Mesendoderm (in vitro differentiated cells): Measurements from ENCODE around the gene KCNQ5.

ENCODE experiments used
- DNase-seq: peaks from one replicate; pipeline ENCODE4 v3.0.0; 2013
- H2AK5ac ChIP-seq: 2 replicates; pipeline ENCODE4 v1.6.1; 2013; ENCODE audit warnings: low read length, inconsistent platforms
- H2BK120ac ChIP-seq: 2 replicates; pipeline ENCODE4 v1.6.1; 2013; ENCODE audit warnings: low read depth, mild to moderate bottlenecking, low read length, moderate library complexity, mixed read lengths
- H2BK15ac ChIP-seq: replicated peaks from 2 replicates; pipeline ENCODE4 v1.6.1; 2013; ENCODE audit warnings: low read depth, mild to moderate bottlenecking, moderate library complexity
- H2BK5ac ChIP-seq: 2 replicates; pipeline ENCODE4 v1.6.1; 2013; ENCODE audit warnings: low read length, inconsistent platforms
- H3K18ac ChIP-seq: 2 replicates; pipeline ENCODE4 v1.6.1; 2013; ENCODE audit warnings: mild to moderate bottlenecking, low read length, mixed read lengths
- H3K23ac ChIP-seq: one replicate; pipeline ENCODE4 v1.6.1; 2013; ENCODE audit warnings: low read length
- H3K27ac ChIP-seq: 2 replicates; pipeline ENCODE4 v1.5.1; 2013; ENCODE audit warnings: low read depth, mild to moderate bottlenecking, inconsistent platforms, low read length, moderate library complexity
- H3K27me3 ChIP-seq: 2 replicates; pipeline ENCODE4 v1.6.1; 2013; ENCODE audit warnings: low read length, control low read depth, mild to moderate bottlenecking, inconsistent platforms; ENCODE audit not compliant: insufficient read depth, poor library complexity
- H3K36me3 ChIP-seq: 2 replicates; pipeline ENCODE4 v1.6.1; 2013; ENCODE audit warnings: low read length, inconsistent platforms; ENCODE audit not compliant: control insufficient read depth, insufficient read depth
- H3K4ac ChIP-seq: one replicate; pipeline ENCODE4 v1.6.1; 2013; ENCODE audit warnings: low read depth, mild to moderate bottlenecking, low read length, moderate library complexity
- H3K4me1 ChIP-seq: 2 replicates; pipeline ENCODE4 v1.6.1; 2013; ENCODE audit warnings: low read depth, low read length, inconsistent platforms; ENCODE audit not compliant: control insufficient read depth
- H3K4me2 ChIP-seq: 2 replicates; pipeline ENCODE4 v1.6.1; 2013; ENCODE audit warnings: low read length
- H3K4me3 ChIP-seq: 2 replicates; pipeline ENCODE4 v1.5.1; 2013; ENCODE audit warnings: mild to moderate bottlenecking, low read length
- H3K56ac ChIP-seq: one replicate; pipeline ENCODE4 v1.6.1; 2013; ENCODE audit warnings: low read length
- H3K79me1 ChIP-seq: 2 replicates; pipeline ENCODE4 v1.6.1; 2013; ENCODE audit warnings: low read length, inconsistent platforms
- H3K79me2 ChIP-seq: 2 replicates; pipeline ENCODE4 v1.6.1; 2013; ENCODE audit warnings: mild to moderate bottlenecking, low read length; ENCODE audit not compliant: control insufficient read depth, insufficient read depth
- H3K9ac ChIP-seq: 2 replicates; pipeline ENCODE4 v1.6.1; 2013; ENCODE audit warnings: low read length, inconsistent platforms
- H4K5ac ChIP-seq: one replicate; pipeline ENCODE4 v1.6.1; 2013; ENCODE audit warnings: low read length
- H4K8ac ChIP-seq: one replicate; pipeline ENCODE4 v1.6.1; 2013; ENCODE audit warnings: low read depth, mild to moderate bottlenecking, control low read depth, low read length, moderate library complexity
- WGBS: extraction: QIAGEN DNeasy Blood & Tissue Kit; methylation state at CpG from one replicate; pipeline ENCODE4 v1.1.7; 2013; ENCODE audit warnings: low lambda C conversion rate, missing lambda C conversion rate; ENCODE audit not compliant: insufficient coverage; ENCODE audit errors: extremely low coverage; 5-methylcytosine and 5-hydroxymethylcytosine counted together

Gene KCNQ5

DNA sequence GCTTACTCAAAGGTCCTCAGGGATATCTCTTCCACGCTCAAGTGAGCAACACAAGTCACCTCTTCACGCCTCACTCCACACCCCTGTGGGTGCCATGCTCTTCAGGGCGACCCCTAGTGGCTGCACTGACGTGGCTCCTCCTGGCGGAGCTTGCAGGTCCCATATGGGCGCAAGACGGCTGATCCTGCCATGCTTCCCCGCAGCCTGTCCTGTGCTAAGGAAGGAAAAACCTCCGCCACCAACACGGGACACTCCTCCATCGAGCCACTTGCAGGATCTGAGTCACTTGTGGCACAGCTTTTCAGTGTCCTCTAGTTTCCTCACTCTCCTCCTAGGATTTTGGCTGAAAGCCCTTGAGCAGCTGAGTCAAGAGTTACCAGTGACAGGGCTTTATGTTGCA is 512.7 kb downstream of the KCNQ5 start:
- H3K4ac ChIP-seq, result no peak overlapping the region
- H2BK15ac ChIP-seq, result no peak overlapping the region
- no peak overlapping the region for H3K18ac ChIP-seq
- no peak overlapping the region for H4K8ac ChIP-seq
- no peaks in the 10 kb centered on the region for H3K27me3 ChIP-seq
- no peak overlapping the region for H2AK5ac ChIP-seq
- H3K36me3 ChIP-seq, result no peaks in the 10 kb centered on the region
- H3K23ac ChIP-seq, result no peak overlapping the region
- WGBS, result no CpG with 5 or more reads among the region's 11 CpGs
- no peaks in the 10 kb centered on the region for H3K4me1 ChIP-seq
- no peak overlapping the region for H3K56ac ChIP-seq
- no peak overlapping the region for H2BK5ac ChIP-seq
- no peak overlapping the region for H4K5ac ChIP-seq
- H3K9ac ChIP-seq, result no peak overlapping the region
- no peak overlapping the region for H3K4me3 ChIP-seq
- no peaks in the 10 kb centered on the region for H3K79me1 ChIP-seq
- no peak overlapping the region for H3K4me2 ChIP-seq
- H3K27ac ChIP-seq, result no peak overlapping the region
- no peaks in the 10 kb centered on the region for H3K79me2 ChIP-seq
- H2BK120ac ChIP-seq, result no peak overlapping the region
- DNase-seq, result peak; percentile 88

- no peak overlapping the region for H4K8ac ChIP-seq
- no peak overlapping the region for H4K5ac ChIP-seq
- no peaks in the 10 kb centered on the region for H3K36me3 ChIP-seq
- no peak for DNase-seq
- no peak overlapping the region for H3K18ac ChIP-seq
- no peak overlapping the region for H3K9ac ChIP-seq
- H2BK5ac ChIP-seq, result no peak overlapping the region
- H2AK5ac ChIP-seq, result no peak overlapping the region
- no peak overlapping the region for H3K23ac ChIP-seq
- H2BK120ac ChIP-seq, result no peak overlapping the region
- no peak overlapping the region for H3K27ac ChIP-seq
- no peak overlapping the region for H3K4me3 ChIP-seq
- H3K4me1 ChIP-seq, result no peaks in the 10 kb centered on the region
- H3K27me3 ChIP-seq, result no peaks in the 10 kb centered on the region
- no peak overlapping the region for H3K56ac ChIP-seq
- H3K4ac ChIP-seq, result no peak overlapping the region
- no peak overlapping the region for H2BK15ac ChIP-seq
- no peaks in the 10 kb centered on the region for H3K79me2 ChIP-seq
- whole genome bisulfite sequencing, result no CpG with 5 or more reads among the region's 3 CpGs
- H3K4me2 ChIP-seq, result no peak overlapping the region
- no peaks in the 10 kb centered on the region for H3K79me1 ChIP-seq
These were observed 518.0 kb downstream of the KCNQ5 start for GRCh38 chr6:73139681-73140383.

DNA sequence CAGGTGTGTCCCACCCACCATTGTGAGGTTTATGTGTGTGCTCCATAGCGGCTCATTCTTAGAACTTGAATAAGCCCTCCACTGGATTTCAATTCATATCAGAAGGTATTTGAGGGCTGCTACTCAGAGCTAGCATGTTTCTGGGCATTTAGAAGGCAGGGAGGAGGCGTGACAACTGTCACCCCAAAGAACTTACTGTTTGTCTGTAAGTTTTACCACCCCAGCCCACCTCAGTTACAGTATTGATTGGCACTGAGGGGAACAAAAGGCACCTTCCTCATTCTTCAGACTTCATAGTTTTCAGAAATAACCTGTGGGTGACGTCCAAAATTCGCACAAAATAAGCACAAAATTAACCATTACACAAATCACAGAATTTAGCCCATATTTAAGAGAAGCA is 521.7 kb downstream of the KCNQ5 start:
- no peak overlapping the region for H2BK15ac ChIP-seq
- no peak overlapping the region for H3K4ac ChIP-seq
- no peak overlapping the region for H4K8ac ChIP-seq
- H3K4me1 ChIP-seq, result no peaks in the 10 kb centered on the region
- no peak overlapping the region for H3K4me3 ChIP-seq
- H3K27me3 ChIP-seq, result no peaks in the 10 kb centered on the region
- no peak overlapping the region for H4K5ac ChIP-seq
- H2BK120ac ChIP-seq, result no peak overlapping the region
- no peak for DNase-seq
- no peaks in the 10 kb centered on the region for H3K36me3 ChIP-seq
- no peak overlapping the region for H3K56ac ChIP-seq
- H3K79me2 ChIP-seq, result no peaks in the 10 kb centered on the region
- H3K4me2 ChIP-seq, result no peak overlapping the region
- H2AK5ac ChIP-seq, result no peak overlapping the region
- no peak overlapping the region for H3K23ac ChIP-seq
- H2BK5ac ChIP-seq, result no peak overlapping the region
- H3K9ac ChIP-seq, result no peak overlapping the region
- no peak overlapping the region for H3K27ac ChIP-seq
- no peaks in the 10 kb centered on the region for H3K79me1 ChIP-seq
- H3K18ac ChIP-seq, result no peak overlapping the region
- no CpG with 5 or more reads among the region's 4 CpGs for WGBS

DNA sequence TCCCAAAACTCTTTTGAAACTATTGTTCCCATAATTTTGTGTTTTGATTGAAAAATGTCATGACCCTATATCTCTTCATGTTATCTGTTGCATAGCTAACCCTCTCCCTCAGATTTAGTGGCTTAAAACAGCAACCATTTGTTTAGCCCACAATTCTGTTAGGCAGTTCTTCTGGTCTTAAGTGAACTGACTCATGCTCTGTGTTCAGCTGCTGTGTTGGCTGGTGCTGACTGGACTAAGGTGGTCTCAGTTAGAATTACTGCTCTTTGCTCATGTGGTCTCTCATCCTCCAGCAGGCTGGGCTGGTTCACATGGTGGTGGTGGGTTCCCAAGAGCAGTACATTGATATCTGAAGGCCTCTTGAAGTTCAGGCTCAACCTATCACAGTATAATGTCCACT is 522.7 kb downstream of the KCNQ5 start:
- no peak overlapping the region for H2BK5ac ChIP-seq
- no peak overlapping the region for H2BK120ac ChIP-seq
- H3K36me3 ChIP-seq, result no peaks in the 10 kb centered on the region
- H3K9ac ChIP-seq, result no peak overlapping the region
- H3K23ac ChIP-seq, result no peak overlapping the region
- H3K4ac ChIP-seq, result no peak overlapping the region
- H3K4me1 ChIP-seq, result no peaks in the 10 kb centered on the region
- H3K4me2 ChIP-seq, result no peak overlapping the region
- no peaks in the 10 kb centered on the region for H3K27me3 ChIP-seq
- H3K4me3 ChIP-seq, result no peak overlapping the region
- no peak overlapping the region for H4K8ac ChIP-seq
- no peak overlapping the region for H3K27ac ChIP-seq
- no peak overlapping the region for H2BK15ac ChIP-seq
- no peaks in the 10 kb centered on the region for H3K79me1 ChIP-seq
- H3K56ac ChIP-seq, result no peak overlapping the region
- no peak overlapping the region for H3K18ac ChIP-seq
- H3K79me2 ChIP-seq, result no peaks in the 10 kb centered on the region
- H2AK5ac ChIP-seq, result no peak overlapping the region
- DNase-seq, result no peak
- no peak overlapping the region for H4K5ac ChIP-seq

DNA sequence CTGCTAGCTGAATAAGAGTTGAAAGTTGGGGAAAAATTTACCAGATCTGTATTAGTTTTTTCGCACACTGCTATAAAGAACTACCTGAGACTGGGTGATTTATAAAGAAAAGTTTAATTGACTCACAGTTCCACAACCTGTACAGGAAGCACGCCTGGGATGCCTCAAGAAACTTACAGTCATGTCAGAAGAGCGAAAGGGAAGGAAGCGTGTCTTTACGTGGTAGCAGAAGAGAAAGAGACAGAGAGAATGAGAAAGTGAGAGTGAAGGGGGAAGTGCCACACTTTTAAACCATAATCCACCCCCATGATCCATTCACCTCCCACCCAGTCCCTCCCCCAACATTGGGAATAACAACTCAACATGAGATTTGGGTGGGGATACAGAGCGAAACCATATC is 523.8 kb downstream of the KCNQ5 start:
- no peak overlapping the region for H2BK5ac ChIP-seq
- no peak overlapping the region for H4K5ac ChIP-seq
- no peak overlapping the region for H3K4me2 ChIP-seq
- no peak overlapping the region for H3K27ac ChIP-seq
- no peaks in the 10 kb centered on the region for H3K4me1 ChIP-seq
- no peaks in the 10 kb centered on the region for H3K79me2 ChIP-seq
- no peak overlapping the region for H3K56ac ChIP-seq
- H3K4ac ChIP-seq, result no peak overlapping the region
- no peaks in the 10 kb centered on the region for H3K79me1 ChIP-seq
- H3K23ac ChIP-seq, result no peak overlapping the region
- no peak overlapping the region for H4K8ac ChIP-seq
- no peak overlapping the region for H3K9ac ChIP-seq
- H2BK15ac ChIP-seq, result no peak overlapping the region
- H3K36me3 ChIP-seq, result no peaks in the 10 kb centered on the region
- no peak overlapping the region for H3K4me3 ChIP-seq
- no peak overlapping the region for H2BK120ac ChIP-seq
- no peak overlapping the region for H3K18ac ChIP-seq
- no peak for DNase-seq
- H3K27me3 ChIP-seq, result no peaks in the 10 kb centered on the region
- H2AK5ac ChIP-seq, result no peak overlapping the region
- no CpG with 5 or more reads among the region's 6 CpGs for WGBS

DNA sequence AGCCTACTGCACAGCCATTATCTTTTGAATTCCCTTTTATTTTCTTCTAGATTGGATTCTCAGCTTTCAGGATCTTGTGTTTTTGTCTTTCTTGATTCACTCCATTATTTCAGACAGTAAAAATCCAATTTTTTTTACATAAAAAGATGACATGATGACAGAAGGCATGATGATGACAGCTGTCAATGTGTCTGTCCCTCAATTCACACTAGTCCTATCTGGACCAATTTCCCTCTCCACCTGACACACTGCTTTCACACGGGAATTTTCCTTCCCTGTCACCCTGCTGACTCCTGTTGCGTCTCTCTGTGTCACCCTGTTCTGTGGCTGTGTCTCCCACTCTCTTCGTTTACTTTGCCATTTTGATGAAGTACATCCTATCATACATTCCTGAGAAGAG is 529.9 kb downstream of the KCNQ5 start:
- H3K36me3 ChIP-seq, result no peaks in the 10 kb centered on the region
- no peaks in the 10 kb centered on the region for H3K79me1 ChIP-seq
- no peak overlapping the region for H2BK5ac ChIP-seq
- no CpG with 5 or more reads among the region's 3 CpGs for WGBS
- no peak overlapping the region for H2BK120ac ChIP-seq
- H3K18ac ChIP-seq, result no peak overlapping the region
- H3K4ac ChIP-seq, result no peak overlapping the region
- no peak overlapping the region for H2BK15ac ChIP-seq
- no peak overlapping the region for H3K9ac ChIP-seq
- no peaks in the 10 kb centered on the region for H3K4me1 ChIP-seq
- H3K56ac ChIP-seq, result no peak overlapping the region
- no peak overlapping the region for H2AK5ac ChIP-seq
- H3K4me2 ChIP-seq, result no peak overlapping the region
- no peak overlapping the region for H3K4me3 ChIP-seq
- H3K27me3 ChIP-seq, result no peaks in the 10 kb centered on the region
- H4K8ac ChIP-seq, result no peak overlapping the region
- no peaks in the 10 kb centered on the region for H3K79me2 ChIP-seq
- no peak overlapping the region for H4K5ac ChIP-seq
- H3K27ac ChIP-seq, result no peak overlapping the region
- no peak for DNase-seq
- no peak overlapping the region for H3K23ac ChIP-seq
